Stimulated activated CD4-positive, alpha-beta T cell treated with anti-CD3 and anti-CD28 coated beads, Interleukin-2, amount 100 ng/mL, for 48 hours (primary cell): ENCODE results near the gene ABTB2.
"Not testable (repeated sequence)": the region's sequence is repeated elsewhere in the genome, so short reads cannot be mapped to it uniquely, and the experiment has no call there.

Experiments used
- DNase-seq, 2 donors: peaks; one replicate each; pipeline ENCODE4 v3.0.0-alpha.2; 2020

ABTB2 gene

DNA sequence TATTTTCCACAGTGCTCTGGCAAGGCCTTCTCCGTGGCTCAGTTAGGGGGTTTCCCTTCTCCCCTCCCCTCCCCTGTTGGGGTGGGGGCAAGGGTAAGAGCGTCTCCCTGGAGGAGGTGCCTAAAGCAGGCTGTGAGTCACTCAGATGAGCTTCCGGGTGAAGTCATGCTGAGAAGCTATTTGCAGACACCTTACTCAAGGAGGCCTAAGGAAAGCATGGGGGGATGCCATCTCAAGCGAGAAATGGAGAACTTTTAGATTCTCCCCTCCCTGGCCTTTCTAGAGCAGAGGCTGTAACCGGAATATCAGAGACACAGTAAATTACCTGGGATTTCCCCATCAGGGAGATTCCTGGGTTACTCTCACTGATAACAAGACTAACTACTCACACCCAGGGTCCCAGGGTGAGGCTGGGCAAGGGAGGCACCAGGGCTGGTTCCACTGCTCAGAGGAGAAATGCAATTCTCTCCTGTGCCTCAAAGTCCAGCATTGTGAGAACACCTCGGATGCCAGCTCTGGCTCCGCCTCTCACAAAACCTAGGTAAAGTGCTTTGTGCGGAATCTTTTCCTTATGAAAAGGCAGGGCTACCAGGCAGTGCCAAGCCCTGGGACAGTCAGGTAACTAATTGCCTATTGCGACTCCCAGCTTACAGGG lies 123.6 kb downstream of the ABTB2 start:
- DNase-seq = peak; percentile 54 to 58

DNA sequence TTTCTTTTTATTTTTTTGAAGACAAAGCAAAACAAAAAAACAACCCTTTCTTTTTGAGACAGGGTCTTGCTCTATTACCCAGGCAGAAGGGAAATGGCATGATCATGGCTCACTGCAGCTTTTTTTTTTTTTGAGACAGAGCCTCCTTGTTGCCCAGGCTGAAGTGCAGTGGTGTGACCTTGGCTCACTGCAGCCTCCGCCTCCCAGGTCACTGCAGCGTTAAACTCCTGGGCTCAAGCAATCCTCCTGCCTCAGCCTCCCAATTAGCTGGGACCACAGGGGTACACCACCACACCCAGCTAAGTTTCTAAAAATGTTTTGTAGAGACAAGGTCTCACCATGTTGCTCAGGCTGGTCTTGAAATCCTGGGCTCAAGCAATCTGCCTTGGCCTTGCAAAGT lies 124.6 kb downstream of the ABTB2 start:
- no peak for DNase-seq

DNA sequence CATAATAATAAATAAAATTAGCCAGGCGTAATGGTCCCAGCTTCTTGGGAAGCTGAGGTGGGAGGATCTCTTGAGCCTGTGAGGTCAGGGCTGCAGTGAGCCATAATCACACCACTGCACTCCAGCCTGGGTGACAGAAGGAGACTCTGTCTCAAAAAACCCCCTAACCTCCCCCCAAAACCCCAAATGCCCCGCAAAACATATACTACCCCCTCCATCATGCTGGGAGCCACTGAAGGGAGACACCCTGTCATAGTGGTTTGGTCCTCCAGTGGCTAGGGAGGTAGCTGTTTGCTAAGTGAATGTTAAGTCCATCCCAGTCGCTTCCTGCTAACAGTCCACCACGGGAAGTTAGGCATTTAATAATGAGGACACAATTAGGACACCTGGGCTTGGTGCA lies 125.0 kb downstream of the ABTB2 start:
- DNase-seq = no peak

DNA sequence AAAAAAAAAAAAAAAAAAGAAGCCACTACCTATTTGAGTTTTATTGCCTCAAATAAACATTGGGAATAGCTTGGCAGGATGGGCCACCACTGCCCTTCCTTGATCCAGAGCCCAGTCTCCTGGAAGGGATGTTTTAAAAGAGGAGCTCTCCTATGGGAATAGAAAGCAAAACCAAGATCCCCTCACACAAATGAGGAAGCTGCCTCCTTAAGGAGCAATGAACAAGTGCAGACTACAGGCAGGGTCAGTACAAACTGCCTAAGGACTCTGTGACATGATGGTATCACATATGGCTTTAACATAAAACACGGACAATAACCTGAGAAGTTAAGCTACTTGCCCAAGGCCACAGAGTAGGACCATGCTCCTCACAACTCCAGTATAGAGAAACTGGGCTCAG lies 131.6 kb downstream of the ABTB2 start:
- no peak for DNase-seq

DNA sequence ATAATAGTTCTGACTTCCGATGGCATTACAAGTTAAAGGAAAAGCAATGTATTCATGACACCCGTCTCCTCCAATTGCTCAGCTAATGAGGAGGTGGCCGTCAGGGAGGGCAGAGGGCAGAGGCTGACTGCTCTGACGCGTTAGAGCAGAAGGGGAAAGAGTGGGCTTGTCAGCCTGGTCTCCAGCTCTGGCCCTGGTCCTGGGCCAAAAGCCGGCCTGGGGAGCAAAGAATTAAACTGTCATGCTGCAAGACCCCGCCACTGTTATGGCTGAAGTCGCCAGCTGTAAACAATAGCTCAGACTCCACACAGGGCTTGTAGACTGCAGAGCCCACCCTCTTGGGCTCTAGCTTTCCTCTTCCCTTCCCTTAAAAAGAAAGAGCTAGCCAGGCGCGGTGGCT lies 132.7 kb downstream of the ABTB2 start:
- no peak for DNase-seq

- no peak for DNase-seq
These were observed 133.3 kb downstream of the ABTB2 start for GRCh38 chr11:34224434-34224966.

DNA sequence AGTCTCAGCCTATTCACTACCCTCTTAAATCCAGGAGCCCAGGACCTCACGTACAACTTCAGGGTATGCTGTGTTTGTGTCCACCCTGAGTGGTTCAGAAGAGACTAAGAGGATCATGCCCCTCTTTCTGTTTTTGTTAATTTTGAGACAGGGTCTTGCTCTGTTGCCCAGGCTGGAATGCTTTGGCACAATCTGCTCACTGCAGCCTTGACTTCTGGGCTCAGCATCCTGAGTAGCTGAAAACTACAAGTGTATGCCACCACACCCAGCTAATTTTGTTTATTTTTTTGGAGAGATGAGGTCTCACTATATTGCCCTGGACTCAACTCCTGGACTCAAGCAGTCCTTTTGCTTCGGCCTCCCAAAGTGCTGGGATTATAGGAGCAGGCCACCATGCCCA lies 133.9 kb downstream of the ABTB2 start:
- no peak for DNase-seq

DNA sequence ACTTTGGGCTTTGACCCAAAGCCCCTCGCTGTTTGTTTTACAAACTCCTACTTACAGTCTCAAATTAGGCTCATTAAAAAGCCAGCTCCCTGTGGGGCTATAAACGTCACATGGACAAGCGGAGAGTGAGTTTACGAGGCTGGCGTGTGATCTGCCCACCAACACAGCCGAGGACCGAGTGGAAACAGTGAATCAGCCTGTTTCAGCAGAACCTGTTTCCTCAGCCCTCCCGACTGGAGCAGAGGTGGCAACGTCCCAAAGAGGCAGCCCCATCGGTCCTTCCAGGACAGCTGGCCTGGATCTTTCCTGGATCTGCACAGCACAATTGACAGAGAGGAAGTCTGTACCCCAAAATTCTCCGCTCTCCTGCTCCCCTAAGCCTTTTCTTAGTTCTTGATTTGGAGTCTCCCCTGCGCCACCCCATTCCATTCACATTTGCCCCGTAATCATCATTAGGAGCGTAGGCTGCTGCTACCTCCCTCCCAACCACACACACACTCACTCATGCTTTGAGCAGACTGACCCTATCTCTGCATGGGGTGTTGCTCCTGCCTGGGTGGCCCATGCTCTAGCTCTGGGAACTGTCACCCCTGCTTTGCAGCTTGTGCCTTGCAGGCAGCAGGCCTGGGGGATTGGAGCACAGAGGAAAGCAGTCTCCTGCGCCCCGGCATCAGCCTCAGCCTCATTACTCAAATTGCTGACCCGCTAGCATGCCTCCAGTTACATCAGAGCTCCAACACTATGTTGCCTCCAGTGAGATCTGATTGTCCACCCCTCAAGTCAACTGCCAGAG lies 134.6 kb downstream of the ABTB2 start:
- no peak for DNase-seq

DNA sequence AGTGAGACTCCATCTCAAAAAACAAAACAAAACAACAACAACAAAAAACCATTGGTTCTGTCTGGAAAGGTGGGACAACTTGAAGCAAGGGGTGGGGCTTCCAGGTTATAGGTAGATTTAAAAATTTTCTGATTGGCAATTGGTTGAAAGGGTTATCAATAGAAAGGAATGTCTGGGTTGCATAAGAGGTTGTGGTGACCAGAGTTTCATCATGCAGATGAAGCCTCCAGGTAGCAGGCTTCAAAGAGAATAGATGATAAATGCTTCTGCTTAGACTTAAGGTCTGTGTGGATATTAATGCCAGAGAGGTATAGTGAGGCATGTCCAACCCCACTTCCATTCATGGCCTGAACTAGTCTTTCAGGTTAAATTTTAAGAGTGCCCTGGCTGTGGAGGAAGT lies 135.8 kb downstream of the ABTB2 start:
- DNase-seq = no peak

GRCh38 chr11:34219941-34220370 lies 137.9 kb downstream of the ABTB2 start:
- no peak for DNase-seq

DNA sequence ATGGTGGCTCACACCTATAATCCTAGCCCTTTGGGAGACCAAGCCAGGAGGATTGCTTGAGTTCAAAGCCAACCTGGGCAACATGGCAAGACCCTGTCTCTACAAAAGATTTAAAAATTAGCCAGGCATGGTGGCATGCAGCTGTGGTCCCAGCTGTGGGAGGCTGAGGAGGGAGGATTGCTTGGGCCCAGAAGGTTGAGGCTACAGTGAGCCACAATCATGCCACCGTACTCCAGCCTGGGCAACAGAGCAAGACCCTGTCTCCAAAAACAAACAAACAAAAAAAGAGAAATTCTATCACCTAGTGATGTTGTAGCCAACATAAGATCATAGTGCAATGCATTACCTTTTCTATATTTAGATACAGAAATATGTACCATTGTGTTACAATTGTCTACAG lies 138.5 kb downstream of the ABTB2 start:
- DNase-seq = no peak

DNA sequence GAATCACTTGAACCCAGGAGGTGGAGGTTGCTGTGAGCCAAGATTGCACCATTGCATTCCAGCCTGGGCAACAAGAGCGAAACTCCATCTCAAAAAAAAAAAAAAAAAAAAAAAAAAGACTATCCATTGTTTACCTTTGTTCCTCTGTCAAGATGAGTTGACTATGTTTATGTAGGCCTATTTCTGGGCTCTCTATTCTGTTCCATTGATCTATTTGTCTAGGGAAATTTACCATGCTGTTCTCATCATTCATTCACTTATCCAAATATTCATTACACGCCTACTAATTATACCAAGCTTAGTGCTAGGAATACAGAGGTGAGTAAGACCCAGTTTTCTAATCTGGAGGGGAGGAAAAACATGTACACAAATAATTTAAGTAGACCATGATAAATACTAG lies 139.1 kb downstream of the ABTB2 start:
- not testable (repeated sequence) for DNase-seq

- no peak for DNase-seq
These were observed 139.7 kb downstream of the ABTB2 start for GRCh38 chr11:34218067-34218466.

GRCh38 chr11:34216706-34217105 lies 141.1 kb downstream of the ABTB2 start:
- no peak for DNase-seq

DNA sequence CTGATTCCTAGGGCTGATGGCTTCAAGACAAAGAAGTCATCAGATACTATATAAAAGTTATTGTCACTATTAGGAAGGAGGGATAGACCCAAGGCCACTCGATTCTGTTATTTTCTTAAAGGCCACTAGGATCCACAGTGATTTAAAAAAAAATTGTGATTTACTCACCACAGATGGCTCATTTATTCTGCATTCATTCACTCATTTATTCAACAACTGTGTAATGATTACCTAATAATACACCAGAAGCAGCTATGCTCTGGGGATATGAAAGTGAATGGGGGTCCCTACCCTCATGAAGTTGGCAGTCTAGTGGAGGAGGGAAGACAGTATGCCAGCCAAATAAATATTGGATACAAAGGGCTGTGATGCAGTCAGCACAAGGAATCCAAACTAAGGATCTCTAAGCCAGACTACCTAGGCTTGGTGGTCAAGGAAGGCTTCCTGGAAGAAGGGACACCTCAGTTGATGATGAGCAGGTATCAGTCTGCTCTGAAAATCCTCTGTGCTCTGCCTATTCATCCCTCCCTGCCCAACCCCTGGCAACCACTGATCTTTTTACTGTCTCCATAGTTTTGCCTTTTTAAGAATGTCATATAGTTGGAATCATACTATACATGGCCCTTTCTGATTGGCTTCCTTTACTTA lies 141.9 kb downstream of the ABTB2 start:
- DNase-seq = no peak

DNA sequence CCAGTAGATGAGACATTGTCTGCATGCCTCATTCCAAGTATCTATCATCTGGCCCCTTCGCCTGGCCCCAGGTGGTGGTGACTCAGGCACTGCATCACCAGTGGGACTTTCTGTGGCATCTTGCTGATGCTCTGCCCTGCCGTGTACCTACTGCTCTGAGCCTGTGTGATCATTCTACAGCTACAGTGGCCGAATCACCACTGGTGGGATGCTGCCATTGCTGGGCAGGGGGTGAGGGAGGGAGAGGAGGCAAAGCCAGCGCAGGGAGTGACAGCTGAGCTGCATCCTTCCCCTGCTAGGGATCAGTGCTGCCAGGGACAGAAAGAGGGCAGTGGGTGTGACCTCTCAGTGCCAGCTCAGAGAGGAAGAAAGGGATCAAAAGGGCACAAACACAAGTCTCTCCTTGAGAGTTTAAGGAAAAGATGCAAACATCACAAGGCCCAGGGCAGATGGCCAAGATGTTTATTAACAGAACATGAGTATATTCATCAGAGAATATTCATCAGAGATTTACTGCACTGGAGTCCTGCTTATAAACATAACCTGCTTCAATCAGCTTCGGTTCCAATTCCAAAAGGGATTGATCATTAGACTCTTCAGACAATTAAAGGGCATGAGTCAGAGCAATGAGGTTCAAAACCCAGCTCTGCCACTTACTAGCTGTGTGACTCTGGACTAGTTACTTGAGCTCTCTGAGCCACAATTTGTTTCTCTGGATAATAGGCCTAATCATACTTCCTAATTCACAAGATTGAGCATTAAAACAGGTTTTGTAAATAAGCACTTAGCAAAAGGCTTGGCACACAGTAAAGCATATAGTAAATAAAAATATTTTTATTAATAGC lies 142.6 kb downstream of the ABTB2 start:
- peak; percentile 64 to 68 for DNase-seq

- DNase-seq = no peak
These were observed 144.4 kb downstream of the ABTB2 start for GRCh38 chr11:34213366-34213765.

DNA sequence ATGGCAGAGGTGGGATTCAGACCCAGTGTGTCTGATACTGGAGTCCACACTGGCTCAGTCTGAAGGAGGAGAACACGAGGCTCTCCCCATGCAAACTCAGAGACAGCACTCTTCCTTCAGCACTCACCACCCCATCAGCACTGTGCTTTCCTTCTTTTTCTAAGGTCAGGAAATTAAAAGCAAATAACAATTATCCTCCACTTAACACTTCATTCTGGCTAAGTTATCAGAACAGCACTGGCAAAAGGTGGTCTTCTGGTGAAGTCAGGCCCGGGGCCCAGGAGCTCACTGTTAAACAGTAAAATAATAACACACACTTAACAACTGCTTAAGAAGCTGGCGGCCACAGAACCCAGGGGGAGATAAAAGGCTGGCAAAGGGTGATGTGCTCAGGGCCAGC lies 145.2 kb downstream of the ABTB2 start:
- no peak for DNase-seq

- DNase-seq = no peak
These were observed 148.0 kb downstream of the ABTB2 start for GRCh38 chr11:34209809-34210208.

GRCh38 chr11:34208266-34209135 lies 149.3 kb downstream of the ABTB2 start:
- no peak for DNase-seq

DNA sequence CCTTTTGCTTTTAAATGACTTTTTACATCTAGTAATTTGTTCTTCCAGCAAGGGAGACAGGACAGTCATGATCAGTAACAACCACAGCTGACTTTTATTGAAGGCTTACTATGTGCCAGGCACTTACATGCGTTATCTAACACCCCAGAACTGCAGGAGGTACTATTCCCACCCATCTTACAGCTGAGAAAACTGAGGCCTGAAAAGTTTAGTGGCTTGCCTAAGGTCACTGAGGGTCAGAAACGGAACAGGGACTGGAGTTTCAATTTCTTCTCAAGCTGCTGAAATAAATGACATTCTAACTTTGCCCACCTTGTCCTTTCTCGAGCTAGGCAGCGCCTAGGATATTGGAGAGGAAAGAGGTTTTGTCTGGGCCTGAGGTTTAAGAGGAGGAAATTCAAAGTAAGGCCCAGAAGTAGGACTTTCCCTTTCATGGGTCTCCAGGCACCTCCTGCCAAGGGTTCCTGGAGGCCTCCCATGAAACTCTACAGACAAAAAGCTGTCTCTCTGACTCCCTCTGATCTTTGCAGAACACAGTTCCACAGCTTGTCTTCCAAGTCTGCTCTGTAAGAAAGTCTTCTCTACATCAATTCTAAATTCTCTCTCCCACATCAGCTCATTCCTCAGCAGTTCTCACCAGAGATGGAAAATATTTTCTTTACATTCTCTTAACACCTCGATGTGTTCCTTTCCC lies 150.2 kb downstream of the ABTB2 start:
- DNase-seq = no peak
